Raji (cell line): ENCODE data around the gene KCTD13.

Experiments used
- POLR2A ChIP-seq: IDR thresholded peaks from 2 replicates; pipeline ENCODE4 v1.6.1; 2011; ENCODE audit warnings: low read depth, low read length, control low read depth; ENCODE audit not compliant: insufficient read depth

The KCTD13 gene

DNA sequence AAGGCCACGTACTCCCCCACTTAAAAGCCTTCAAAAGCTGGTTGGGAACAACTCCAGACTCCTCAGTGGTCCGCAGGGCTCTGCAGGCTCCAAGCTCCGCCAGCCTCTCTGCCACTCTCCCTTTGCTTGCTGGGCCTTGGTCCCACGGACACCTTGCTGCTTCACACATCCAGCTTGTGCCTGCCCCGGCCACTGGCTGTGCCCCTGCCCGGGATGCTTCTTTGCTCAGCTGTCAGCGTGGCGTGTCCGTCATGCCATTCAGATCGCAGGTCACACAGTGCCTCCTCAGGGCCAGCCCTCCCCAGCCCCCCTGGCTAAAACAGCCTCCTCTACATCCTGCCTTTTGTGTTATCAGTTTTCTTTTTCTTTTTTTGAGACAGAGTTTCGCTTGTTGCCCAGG is 13.9 kb downstream of the KCTD13 start:
- no peak for TF ChIP-seq POLR2A

DNA sequence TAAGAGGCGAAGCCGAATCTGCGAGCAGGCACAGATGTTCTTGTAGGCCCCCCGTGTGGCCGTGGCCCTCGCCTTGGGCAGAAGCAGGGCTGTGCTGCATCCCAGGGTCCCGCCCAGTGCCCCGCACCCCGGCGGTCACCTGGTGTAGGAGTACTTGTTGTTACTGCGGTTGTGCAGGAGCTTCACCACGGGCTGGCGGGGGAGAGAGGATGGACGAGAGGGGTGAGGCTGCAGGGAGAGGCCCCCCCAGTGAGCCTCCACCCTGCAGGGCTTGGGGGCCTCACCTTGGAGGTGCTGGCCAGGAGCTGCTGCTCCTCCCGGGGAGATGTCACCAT is 14.4 kb downstream of the KCTD13 start:
- TF ChIP-seq POLR2A = no peak

DNA sequence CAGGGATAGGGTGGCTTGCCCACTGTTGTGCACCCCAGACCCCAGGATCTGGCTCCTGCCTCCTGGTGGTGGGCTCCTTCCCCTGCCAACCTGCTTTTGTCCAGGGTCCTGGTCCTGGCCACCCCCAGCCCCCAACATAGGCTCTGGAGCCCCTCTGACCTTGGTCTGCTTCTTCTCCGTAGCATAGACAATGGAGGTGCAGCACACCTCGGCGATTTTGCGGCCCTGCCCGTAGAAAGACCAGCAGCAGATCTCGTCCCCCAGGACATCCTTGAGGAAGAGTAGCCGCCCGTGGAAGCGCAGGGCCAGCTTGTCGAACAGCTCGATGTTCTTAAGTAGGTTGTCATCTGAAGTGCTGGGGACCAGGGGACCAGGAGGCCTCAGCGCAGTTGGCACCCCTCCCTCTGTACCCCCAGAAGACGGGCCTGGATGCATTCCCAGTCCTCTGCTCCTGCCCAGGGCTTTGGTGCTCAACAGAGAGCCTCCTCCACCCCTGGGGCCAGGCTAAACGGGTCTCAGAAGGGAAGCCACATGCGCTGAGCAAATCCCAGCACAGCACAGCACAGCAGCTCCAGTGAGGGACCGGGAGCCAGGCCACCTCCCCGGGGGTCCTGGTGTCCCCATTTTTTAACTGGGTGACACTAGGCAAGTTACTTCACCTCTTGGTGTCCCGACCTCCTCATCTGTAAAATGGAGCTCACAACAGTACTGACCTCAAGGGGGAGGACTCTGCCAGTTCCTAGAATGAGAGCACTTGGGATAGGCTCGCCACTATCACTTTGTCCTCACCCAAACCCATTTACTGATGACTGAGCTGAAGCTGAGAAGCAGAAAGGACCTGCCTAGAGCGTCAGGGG is 15.0 kb downstream of the KCTD13 start:
- no peak for TF ChIP-seq POLR2A

DNA sequence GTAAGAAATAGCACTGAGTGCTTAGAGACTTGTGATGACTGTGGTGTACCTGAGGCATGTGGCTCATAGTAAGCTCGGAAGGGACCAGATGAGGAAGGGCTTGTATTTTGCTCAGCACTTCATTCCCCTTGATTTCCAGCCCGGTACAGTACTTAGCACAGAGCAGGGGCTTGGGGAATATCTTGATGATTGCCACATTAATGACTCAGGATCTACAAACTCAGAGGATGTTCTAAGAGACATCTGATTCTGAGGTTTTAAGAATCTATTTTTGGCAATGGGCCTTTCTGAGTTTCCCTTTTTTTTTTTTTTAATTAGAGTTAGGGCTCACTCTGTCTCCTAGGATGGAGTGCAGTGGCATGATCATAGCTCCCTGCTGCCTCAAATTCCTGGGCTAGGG is 16.6 kb downstream of the KCTD13 start:
- TF ChIP-seq POLR2A = no peak

GRCh38 chr16:29908719-29909220 is 17.3 kb downstream of the KCTD13 start:
- no peak for TF ChIP-seq POLR2A

GRCh38 chr16:29907973-29908372 is 18.1 kb downstream of the KCTD13 start:
- no peak for TF ChIP-seq POLR2A

DNA sequence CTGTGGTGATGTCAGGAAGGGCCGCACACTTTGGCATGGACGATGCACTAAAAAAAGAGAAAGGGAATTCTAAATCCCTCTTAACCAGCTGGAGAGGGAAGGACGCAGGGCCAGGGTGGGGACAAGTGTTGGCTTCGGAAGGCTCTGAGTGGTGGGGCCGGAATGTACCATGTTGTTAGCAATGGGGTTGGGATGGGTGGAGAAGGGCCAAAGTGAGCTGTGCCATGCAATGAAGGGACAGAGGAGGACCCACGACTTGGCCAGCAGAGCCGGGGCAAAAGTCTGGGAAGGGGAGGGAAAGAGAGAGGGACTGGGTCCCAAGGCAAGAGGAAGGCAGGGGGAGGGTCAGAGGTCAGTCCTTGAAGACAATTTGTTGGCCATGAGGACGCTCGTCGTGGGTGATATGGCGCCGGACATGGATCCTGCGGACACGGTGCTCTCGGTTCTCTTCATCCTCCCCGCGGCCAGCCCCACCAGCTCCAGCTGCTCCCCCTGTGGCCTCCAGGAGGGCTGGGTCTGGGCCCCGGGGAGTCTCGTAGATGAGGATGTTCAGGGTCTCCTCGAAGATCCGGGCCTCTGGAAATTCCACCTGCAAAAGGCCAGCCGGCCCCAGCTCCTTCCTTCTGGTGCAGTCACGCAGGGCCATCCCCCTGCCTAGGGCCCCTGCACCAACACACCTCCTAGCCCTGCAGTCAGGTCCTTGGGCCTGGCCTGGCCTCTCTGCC is 19.3 kb downstream of the KCTD13 start:
- no peak for TF ChIP-seq POLR2A

- TF ChIP-seq POLR2A = no peak
These were observed 20.4 kb downstream of the KCTD13 start for GRCh38 chr16:29905668-29906067.

DNA sequence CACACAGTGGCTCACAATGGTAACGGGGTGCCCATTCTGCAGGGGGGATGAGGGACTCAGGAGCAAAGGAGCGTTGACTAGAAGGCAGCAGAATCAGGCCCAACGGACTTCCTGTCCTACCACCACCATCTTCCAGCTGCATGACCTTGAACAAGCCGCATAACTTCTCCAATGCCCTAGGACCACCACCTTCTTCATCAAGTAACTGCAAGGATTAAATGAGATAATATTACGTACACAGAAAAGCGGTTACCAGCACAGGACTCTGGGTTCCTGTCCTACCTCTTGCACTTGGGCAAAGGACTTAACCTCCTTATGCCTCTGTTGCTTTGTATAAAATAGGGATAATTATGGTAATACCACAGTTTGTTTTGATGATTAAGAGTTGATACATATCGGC is 21.1 kb downstream of the KCTD13 start:
- no peak for TF ChIP-seq POLR2A

- no peak for TF ChIP-seq POLR2A
These were observed 22.4 kb downstream of the KCTD13 start for GRCh38 chr16:29903590-29903989.

GRCh38 chr16:29901607-29901945 is 24.4 kb downstream of the KCTD13 start:
- TF ChIP-seq POLR2A = no peak

DNA sequence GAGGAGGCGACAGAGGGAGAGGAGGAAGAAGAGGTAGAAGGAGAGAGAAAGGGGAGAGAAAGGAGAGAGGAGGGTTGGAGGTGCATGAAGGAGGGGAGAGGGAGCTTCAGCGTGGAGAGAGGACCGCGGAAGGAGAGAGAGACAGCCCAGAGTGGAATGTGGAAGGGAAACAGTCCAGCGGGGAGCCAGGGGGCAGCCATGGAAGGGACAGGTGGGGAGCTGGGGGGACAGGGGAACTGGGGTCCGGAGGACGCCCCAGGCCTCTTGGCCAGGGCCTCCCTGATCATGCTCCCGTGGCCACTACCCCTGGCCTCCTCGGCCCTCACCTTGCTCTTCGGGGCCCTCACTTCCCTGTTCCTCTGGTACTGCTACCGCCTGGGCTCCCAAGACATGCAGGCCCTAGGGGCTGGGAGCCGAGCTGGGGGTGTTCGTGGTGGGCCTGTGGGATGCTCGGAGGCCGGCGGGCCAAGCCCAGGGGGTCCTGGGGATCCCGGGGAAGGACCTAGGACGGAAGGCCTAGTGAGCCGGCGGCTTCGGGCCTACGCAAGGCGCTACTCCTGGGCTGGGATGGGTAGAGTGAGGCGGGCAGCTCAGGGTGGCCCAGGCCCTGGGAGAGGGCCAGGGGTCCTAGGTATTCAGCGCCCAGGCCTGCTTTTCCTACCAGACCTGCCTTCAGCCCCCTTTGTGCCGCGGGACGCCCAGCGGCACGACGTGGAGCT is 25.0 kb downstream of the KCTD13 start:
- TF ChIP-seq POLR2A = no peak

GRCh38 chr16:29900102-29900887 is 25.7 kb downstream of the KCTD13 start, which contains the start of gene ASPHD1:
TSS of gene ASPHD1 (plus strand) at chr16:29900488. CDS start at chr16:29900972, 484 bp downstream.
- no peak for TF ChIP-seq POLR2A

DNA sequence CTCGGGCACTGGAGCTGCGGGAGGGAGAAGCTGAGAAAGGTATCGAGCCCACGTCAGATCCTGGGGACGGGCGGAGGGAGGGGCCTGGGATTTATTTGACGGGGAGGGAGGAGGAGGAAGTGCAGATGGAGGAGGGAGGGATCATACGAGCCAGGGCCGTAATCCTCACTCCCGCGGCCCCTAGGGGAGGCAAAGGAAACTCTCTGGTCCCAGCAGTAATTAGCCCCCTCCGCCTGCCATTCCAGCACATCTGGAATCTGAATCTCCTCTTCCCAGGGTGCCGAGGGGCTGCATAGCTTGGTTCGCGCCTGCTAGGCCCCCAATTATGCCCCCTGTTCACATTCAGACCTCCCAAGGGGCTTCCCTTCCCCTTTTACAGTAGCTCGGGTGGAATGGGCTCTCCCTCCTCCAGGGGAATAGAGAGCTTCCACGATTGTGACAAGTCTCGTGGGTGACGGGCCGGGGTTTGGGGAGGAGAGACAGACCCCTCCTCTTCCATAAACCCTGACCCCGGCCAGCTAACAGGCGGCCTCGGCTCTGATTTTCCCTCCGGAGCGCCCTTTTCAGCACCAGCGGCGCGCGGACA is 26.4 kb downstream of the KCTD13 start, which contains the start of gene SEZ6L2:
Gene SEZ6L2 (minus strand): TSS at position 35 of the 586 bp plus-strand sequence. CDS start 531 bp downstream, outside the sequence.
- TF ChIP-seq POLR2A = no peak

- TF ChIP-seq POLR2A = no peak
These were observed 27.1 kb downstream of the KCTD13 start for GRCh38 chr16:29898804-29899515.
